Liver (tissue), 9 donors: Measurements from ENCODE around the gene CCT2. TPM values are rescaled to one million over a fixed set of nuclear protein-coding genes. Genes with fewer than 3 reads are reported as not detected.

Source experiments
- DNase-seq: peaks from one replicate; pipeline ENCODE4 v3.0.0-alpha.2; 2017; ENCODE audit warnings: low spot score
- H3K27ac ChIP-seq, 2 donors: one replicate each; pipeline ENCODE4 v1.7.0; 2013; ENCODE audit warnings: inconsistent platforms in 2 of 2, low read length in 2 of 2, control low read depth in 1 of 2, low read depth in 1 of 2, mild to moderate bottlenecking in 1 of 2
- H3K27me3 ChIP-seq, 4 donors: one replicate each; pipeline versions ENCODE4 v1.6.1 to v1.7.0; 2013; ENCODE audit warnings: low read length in 3 of 4, inconsistent platforms in 1 of 4, mild to moderate bottlenecking in 1 of 4, moderate library complexity in 1 of 4; ENCODE audit not compliant: control insufficient read depth in 4 of 4, insufficient read depth in 4 of 4
- H3K36me3 ChIP-seq, 4 donors: one replicate each; pipeline versions ENCODE4 v1.6.1 to v1.7.0; 2013; ENCODE audit warnings: low read length in 3 of 4, mild to moderate bottlenecking in 3 of 4, low read depth in 1 of 4, moderate library complexity in 1 of 4; ENCODE audit not compliant: control insufficient read depth in 4 of 4, insufficient read depth in 3 of 4
- H3K4me1 ChIP-seq, 4 donors: one replicate each; pipeline versions ENCODE4 v1.6.1 to v1.7.0; 2013; ENCODE audit warnings: low read length in 3 of 4, mild to moderate bottlenecking in 3 of 4, moderate library complexity in 1 of 4; ENCODE audit not compliant: control insufficient read depth in 4 of 4, insufficient read depth in 4 of 4
- H3K4me3 ChIP-seq, 3 donors: one replicate each; pipeline versions ENCODE4 v1.6.1 to v1.7.0; 2013; ENCODE audit warnings: low read length in 3 of 3, control low read depth in 1 of 3, low read depth in 1 of 3, mild to moderate bottlenecking in 1 of 3
- H3K9ac ChIP-seq, 2 donors: one replicate each; pipeline ENCODE4 v1.7.0; 2013; ENCODE audit warnings: low read length in 2 of 2, mild to moderate bottlenecking in 2 of 2, moderate library complexity in 2 of 2, control low read depth in 1 of 2, low read depth in 1 of 2
- H3K9me3 ChIP-seq, 4 donors: one replicate each; pipeline versions ENCODE4 v1.6.1 to v1.7.0; 2013; ENCODE audit warnings: low read length in 3 of 4; ENCODE audit not compliant: control insufficient read depth in 4 of 4
- EGR1 ChIP-seq, 2 donors: IDR thresholded peaks; 2 replicates each; pipeline ENCODE4 v1.6.1; 2016 to 2018; ENCODE audit warnings: antibody characterized with exemption in 2 of 2, low read depth in 2 of 2
- FOXA1 ChIP-seq: IDR thresholded peaks from 2 replicates; pipeline ENCODE4 v1.6.1; 2016; ENCODE audit warnings: antibody characterized with exemption
- FOXA2 ChIP-seq: IDR thresholded peaks from 2 replicates; pipeline ENCODE4 v1.6.1; 2016; ENCODE audit warnings: antibody characterized with exemption
- GABPA ChIP-seq, 2 donors: IDR thresholded peaks in 1 of 2; conservative IDR thresholded peaks in 1 of 2; 2 replicates each; pipeline ENCODE4 v1.6.1; 2016; ENCODE audit warnings: antibody characterized with exemption in 2 of 2, mild to moderate bottlenecking in 1 of 2, moderate library complexity in 1 of 2
- HNF4A ChIP-seq, 2 donors: conservative IDR thresholded peaks; 2 replicates each; pipeline ENCODE4 v1.6.1; 2016; ENCODE audit warnings: antibody characterized with exemption in 2 of 2, mild to moderate bottlenecking in 2 of 2
- HNF4G ChIP-seq: IDR thresholded peaks from 2 replicates; pipeline ENCODE4 v1.6.1; 2016; ENCODE audit warnings: antibody characterized with exemption
- JUND ChIP-seq, 2 donors: IDR thresholded peaks; 2 replicates each; pipeline ENCODE4 v1.6.1; 2016; ENCODE audit warnings: antibody characterized with exemption in 2 of 2
- NR2F2 ChIP-seq: IDR thresholded peaks from 2 replicates; pipeline ENCODE4 v1.6.1; 2016; ENCODE audit warnings: antibody characterized with exemption
- RAD21 ChIP-seq, 2 donors: IDR thresholded peaks; 2 replicates each; pipeline ENCODE4 v1.6.1; 2016; ENCODE audit warnings: antibody characterized with exemption in 2 of 2, mild to moderate bottlenecking in 2 of 2
- RXRA ChIP-seq, 2 donors: IDR thresholded peaks; 2 replicates each; pipeline ENCODE4 v1.6.1; 2017 to 2018; ENCODE audit warnings: antibody characterized with exemption in 2 of 2, mild to moderate bottlenecking in 1 of 2
- SP1 ChIP-seq: IDR thresholded peaks from 2 replicates; pipeline ENCODE4 v1.6.1; 2018; ENCODE audit warnings: antibody characterized with exemption, mild to moderate bottlenecking
- TAF1 ChIP-seq: conservative IDR thresholded peaks from 2 replicates; pipeline ENCODE4 v1.6.1; 2016; ENCODE audit warnings: antibody characterized with exemption, mild to moderate bottlenecking
- YY1 ChIP-seq: IDR thresholded peaks from 2 replicates; pipeline ENCODE4 v1.6.1; 2016; ENCODE audit warnings: antibody characterized with exemption, mild to moderate bottlenecking
- WGBS: extraction: QIAGEN DNeasy Blood & Tissue Kit; methylation state at CpG from one replicate; pipeline ENCODE4 v1.1.7; 2013; 5-methylcytosine and 5-hydroxymethylcytosine counted together
- polyA plus RNA-seq, 2 donors: library from polyadenylated mRNA; stranded (reverse) in 1 of 2; unstranded in 1 of 2; fragments of 200-250 nt in 1 of 2; fragments of >200 nt in 1 of 2; fragmentation: Nextera tagmentation in 1 of 2; extraction: Ambion mirVana in 1 of 2; gene quantifications; one replicate each; pipeline versions ENCODE4 v1.2.1 to v1.2.3, GENCODE V29; 2013 to 2015
- total RNA-seq, 2 donors: library from RNA; depleted of rRNA; stranded (reverse); fragments of >200 nt; gene quantifications; one replicate each; pipeline ENCODE4 v1.2.3, GENCODE V29; 2014
- TF ChIP-seq, protein P1 (sequence below): IDR thresholded peaks from 2 replicates; pipeline ENCODE4 v1.6.1; 2016; ENCODE audit warnings: antibody characterized with exemption
- TF ChIP-seq, protein P2 (sequence below): IDR thresholded peaks from 2 replicates; pipeline ENCODE4 v1.6.1; 2016; ENCODE audit warnings: antibody characterized with exemption
- TF ChIP-seq, protein P3 (sequence below): fragments of 150-350 bp; IDR thresholded peaks from 2 replicates; pipeline ENCODE4 v1.5.1; 2017; ENCODE audit warnings: improper control_type of control experiment, low read depth, low read length; ENCODE audit not compliant: missing input control
- TF ChIP-seq, protein P4 (sequence below): IDR thresholded peaks from 2 replicates; pipeline ENCODE4 v1.6.1; 2016; ENCODE audit warnings: antibody characterized with exemption
- TF ChIP-seq, protein P5 (sequence below): IDR thresholded peaks from 2 replicates; pipeline ENCODE4 v1.6.1; 2016; ENCODE audit warnings: antibody characterized with exemption, mild to moderate bottlenecking
- donor health status: healthy.
- donor health status: healthy.
- donor health status: healthy.
- donor health status: healthy.
- donor health status: healthy.

CCT2 gene
- total and polyA plus RNA-seq, 4 donors = 43.6 to 145 (median 80.6) TPM

DNA sequence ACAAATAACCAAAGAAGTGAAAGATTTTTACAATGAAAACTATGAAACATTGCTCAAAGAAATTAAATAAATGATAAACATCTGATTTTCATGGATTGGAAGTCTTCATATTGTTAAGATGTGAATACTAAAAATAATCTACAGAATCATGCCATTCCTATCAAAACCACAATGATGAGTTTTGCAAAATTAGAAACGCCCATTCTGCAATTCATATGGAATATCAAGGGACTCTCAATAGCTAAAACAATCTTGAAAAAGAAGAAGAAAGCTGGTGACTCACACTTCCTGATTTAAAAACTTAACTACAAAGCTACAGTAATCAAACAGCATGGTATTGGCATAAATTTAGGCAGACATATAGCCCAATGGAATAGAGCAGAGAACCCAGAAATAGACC, 40.2 kb upstream of the CCT2 start:
- Histone ChIP-seq H3K36me3 (peaks cover 0 to 6% (median 2%) of the 10 kb centered on the region in 4 donors), H3K4me3 (no peak overlapping the region), H3K9ac (no peak overlapping the region), H3K4me1 (no peaks in the 10 kb centered on the region), H3K9me3 (peaks cover 0 to 2% (median 0%) of the 10 kb centered on the region in 4 donors), H3K27ac (no peak overlapping the region), H3K27me3 (no peaks in the 10 kb centered on the region)
- 94% methylated on average over 1 of the region's 1 CpG for WGBS
- DNase-seq = no peak
- TF ChIP-seq, protein P1, sequence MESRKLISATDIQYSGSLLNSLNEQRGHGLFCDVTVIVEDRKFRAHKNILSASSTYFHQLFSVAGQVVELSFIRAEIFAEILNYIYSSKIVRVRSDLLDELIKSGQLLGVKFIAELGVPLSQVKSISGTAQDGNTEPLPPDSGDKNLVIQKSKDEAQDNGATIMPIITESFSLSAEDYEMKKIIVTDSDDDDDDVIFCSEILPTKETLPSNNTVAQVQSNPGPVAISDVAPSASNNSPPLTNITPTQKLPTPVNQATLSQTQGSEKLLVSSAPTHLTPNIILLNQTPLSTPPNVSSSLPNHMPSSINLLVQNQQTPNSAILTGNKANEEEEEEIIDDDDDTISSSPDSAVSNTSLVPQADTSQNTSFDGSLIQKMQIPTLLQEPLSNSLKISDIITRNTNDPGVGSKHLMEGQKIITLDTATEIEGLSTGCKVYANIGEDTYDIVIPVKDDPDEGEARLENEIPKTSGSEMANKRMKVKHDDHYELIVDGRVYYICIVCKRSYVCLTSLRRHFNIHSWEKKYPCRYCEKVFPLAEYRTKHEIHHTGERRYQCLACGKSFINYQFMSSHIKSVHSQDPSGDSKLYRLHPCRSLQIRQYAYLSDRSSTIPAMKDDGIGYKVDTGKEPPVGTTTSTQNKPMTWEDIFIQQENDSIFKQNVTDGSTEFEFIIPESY = no peak
- TF ChIP-seq HNF4G = no peak
- no peak for TF ChIP-seq YY1
- TF ChIP-seq, protein P2, sequence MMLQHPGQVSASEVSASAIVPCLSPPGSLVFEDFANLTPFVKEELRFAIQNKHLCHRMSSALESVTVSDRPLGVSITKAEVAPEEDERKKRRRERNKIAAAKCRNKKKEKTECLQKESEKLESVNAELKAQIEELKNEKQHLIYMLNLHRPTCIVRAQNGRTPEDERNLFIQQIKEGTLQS = no peak
- TF ChIP-seq EGR1 (IDR thresholded peaks at IDR 0.05; ENCODE audit: low read depth in 2 of 2) = no peak
- TF ChIP-seq, protein P3, sequence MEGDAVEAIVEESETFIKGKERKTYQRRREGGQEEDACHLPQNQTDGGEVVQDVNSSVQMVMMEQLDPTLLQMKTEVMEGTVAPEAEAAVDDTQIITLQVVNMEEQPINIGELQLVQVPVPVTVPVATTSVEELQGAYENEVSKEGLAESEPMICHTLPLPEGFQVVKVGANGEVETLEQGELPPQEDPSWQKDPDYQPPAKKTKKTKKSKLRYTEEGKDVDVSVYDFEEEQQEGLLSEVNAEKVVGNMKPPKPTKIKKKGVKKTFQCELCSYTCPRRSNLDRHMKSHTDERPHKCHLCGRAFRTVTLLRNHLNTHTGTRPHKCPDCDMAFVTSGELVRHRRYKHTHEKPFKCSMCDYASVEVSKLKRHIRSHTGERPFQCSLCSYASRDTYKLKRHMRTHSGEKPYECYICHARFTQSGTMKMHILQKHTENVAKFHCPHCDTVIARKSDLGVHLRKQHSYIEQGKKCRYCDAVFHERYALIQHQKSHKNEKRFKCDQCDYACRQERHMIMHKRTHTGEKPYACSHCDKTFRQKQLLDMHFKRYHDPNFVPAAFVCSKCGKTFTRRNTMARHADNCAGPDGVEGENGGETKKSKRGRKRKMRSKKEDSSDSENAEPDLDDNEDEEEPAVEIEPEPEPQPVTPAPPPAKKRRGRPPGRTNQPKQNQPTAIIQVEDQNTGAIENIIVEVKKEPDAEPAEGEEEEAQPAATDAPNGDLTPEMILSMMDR = no peak
- TF ChIP-seq, protein P4, sequence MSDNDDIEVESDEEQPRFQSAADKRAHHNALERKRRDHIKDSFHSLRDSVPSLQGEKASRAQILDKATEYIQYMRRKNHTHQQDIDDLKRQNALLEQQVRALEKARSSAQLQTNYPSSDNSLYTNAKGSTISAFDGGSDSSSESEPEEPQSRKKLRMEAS = no peak
- no peak for TF ChIP-seq HNF4A (conservative IDR thresholded peaks at IDR 0.05)
- no peak for TF ChIP-seq TAF1
- TF ChIP-seq FOXA1 = no peak
- TF ChIP-seq, protein P5, sequence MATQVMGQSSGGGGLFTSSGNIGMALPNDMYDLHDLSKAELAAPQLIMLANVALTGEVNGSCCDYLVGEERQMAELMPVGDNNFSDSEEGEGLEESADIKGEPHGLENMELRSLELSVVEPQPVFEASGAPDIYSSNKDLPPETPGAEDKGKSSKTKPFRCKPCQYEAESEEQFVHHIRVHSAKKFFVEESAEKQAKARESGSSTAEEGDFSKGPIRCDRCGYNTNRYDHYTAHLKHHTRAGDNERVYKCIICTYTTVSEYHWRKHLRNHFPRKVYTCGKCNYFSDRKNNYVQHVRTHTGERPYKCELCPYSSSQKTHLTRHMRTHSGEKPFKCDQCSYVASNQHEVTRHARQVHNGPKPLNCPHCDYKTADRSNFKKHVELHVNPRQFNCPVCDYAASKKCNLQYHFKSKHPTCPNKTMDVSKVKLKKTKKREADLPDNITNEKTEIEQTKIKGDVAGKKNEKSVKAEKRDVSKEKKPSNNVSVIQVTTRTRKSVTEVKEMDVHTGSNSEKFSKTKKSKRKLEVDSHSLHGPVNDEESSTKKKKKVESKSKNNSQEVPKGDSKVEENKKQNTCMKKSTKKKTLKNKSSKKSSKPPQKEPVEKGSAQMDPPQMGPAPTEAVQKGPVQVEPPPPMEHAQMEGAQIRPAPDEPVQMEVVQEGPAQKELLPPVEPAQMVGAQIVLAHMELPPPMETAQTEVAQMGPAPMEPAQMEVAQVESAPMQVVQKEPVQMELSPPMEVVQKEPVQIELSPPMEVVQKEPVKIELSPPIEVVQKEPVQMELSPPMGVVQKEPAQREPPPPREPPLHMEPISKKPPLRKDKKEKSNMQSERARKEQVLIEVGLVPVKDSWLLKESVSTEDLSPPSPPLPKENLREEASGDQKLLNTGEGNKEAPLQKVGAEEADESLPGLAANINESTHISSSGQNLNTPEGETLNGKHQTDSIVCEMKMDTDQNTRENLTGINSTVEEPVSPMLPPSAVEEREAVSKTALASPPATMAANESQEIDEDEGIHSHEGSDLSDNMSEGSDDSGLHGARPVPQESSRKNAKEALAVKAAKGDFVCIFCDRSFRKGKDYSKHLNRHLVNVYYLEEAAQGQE = no peak
- no peak for TF ChIP-seq NR2F2
- TF ChIP-seq RAD21 (IDR thresholded peaks at IDR 0.05) = no peak
- TF ChIP-seq RXRA (IDR thresholded peaks at IDR 0.05) = no peak
- no peak for TF ChIP-seq JUND (IDR thresholded peaks at IDR 0.05)
- no peak for TF ChIP-seq SP1
- TF ChIP-seq GABPA (IDR thresholded peaks at IDR 0.05 in 1 of 2, conservative IDR thresholded peaks at IDR 0.05 in 1 of 2) = no peak
- no peak for TF ChIP-seq FOXA2
